ENCODE measurements around the gene NR3C1. TPM values are rescaled to one million over a fixed set of nuclear protein-coding genes. Genes with fewer than 3 reads are reported as not detected.

The NR3C1 gene
- total and polyA plus RNA-seq, 2 of the 13 experiments (the other 11 are each of a cell fraction or from before 2014, with no cell fraction given) = 10.0 to 24.3 TPM

DNA sequence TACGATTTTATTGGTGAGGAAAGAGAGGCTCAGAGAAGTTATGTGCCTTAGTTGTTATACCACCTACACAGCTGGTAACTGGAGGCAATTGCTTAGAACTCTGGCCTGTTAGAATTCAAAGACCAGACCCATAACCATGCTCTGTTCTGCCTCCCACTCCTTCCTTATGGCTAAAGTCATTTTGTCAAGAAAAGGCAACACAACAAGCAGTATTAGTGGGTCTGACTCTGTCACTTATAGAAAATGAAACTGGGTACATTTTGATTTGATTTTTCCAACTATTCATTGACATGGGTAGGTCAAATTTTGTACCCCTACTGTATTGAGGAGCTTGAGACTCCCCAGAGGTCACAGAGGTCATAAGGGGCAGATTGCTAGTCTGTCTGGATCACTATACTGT, 44.5 kb upstream of the NR3C1 start (continued):
- TF ChIP-seq, protein P1, sequence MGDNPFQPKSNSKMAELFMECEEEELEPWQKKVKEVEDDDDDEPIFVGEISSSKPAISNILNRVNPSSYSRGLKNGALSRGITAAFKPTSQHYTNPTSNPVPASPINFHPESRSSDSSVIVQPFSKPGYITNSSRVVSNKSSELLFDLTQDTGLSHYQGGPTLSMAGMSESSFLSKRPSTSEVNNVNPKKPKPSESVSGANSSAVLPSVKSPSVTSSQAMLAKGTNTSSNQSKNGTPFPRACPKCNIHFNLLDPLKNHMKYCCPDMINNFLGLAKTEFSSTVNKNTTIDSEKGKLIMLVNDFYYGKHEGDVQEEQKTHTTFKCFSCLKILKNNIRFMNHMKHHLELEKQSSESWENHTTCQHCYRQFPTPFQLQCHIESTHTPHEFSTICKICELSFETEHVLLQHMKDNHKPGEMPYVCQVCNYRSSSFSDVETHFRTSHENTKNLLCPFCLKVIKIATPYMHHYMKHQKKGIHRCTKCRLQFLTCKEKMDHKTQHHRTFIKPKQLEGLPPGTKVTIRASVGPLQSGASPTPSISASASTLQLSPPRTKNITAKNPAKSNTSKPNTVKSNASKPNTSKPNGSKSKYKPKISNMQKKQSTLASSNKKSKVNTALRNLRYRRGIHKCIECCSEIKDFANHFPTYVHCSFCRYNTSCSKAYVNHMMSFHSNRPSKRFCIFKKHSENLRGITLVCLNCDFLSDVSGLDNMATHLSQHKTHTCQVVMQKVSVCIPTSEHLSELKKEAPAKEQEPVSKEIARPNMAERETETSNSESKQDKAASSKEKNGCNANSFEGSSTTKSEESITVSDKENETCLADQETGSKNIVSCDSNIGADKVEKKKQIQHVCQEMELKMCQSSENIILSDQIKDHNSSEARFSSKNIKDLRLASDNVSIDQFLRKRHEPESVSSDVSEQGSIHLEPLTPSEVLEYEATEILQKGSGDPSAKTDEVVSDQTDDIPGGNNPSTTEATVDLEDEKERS (CRISPR knock-in tag; IDR thresholded peaks at IDR 0.05) = no peak

DNA sequence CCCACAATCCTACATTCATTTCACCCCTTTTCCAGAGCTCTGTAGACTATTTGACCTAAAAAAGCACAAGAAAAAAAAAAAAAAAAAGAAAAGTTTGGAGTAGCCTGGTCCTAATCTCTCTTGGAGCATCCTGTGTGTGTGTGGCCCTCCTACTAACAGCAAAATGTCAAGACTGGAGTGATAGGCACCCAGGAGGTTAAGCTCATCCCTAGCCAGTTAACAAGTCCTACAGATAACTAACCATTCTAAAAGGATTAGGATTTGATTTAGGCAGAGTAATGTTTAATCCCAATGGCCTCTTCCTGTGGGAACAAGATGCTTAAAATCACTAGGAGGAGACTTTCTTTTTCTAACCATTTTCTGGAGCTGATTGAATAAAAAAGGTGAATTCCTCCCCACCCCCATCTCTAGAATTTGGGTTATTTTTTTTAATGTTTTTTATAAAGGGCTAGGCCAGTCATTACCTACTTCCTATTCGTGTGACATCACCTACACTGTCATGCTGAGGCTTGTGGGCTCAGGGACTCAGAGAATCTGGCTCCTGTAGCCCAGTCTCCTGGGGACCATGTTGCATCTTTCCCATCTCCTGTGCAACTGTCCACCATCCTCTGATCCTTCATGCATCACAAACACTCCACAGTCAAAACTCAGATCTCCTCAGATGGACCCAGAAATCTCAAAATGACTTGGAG, 43.2 kb upstream of the NR3C1 start:
- Histone ChIP-seq H3K4me2 (ENCODE audit: low read depth, low read length) (no peak overlapping the region), H2AFZ (ENCODE audit: low read length) (no peak overlapping the region), H3K9ac (ENCODE audit: insufficient read depth, low read depth, low read length) (no peak overlapping the region), H3K4me1 (ENCODE audit: insufficient read depth, low read length) (no peaks in the 10 kb centered on the region), H3K27me3 (ENCODE audit: control insufficient read depth in 1 of 2, insufficient read depth in 2 of 2, low read length in 2 of 2) (no peaks in the 10 kb centered on the region; a peak in 2 of 5 replicates), H3K4me3 (replicated peaks in 1 of 3; ENCODE audit: insufficient read depth in 1 of 3, low read depth in 2 of 3, low read length in 3 of 3) (no peak overlapping the region), H3K79me2 (ENCODE audit: insufficient read depth, low read length) (no peaks in the 10 kb centered on the region), H3K27ac (ENCODE audit: extremely low read length, insufficient read depth, low read length) (no peak overlapping the region), H4K20me1 (ENCODE audit: insufficient read depth, low read length) (no peaks in the 10 kb centered on the region), H3K9me3 (ENCODE audit: low read length) (no peaks in the 10 kb centered on the region), H3K36me3 (replicated peaks in 1 of 2; ENCODE audit: control insufficient read depth in 1 of 2, insufficient read depth in 2 of 2, low read length in 2 of 2) (no peaks in the 10 kb centered on the region)
- ATAC-seq (no peak), FAIRE-seq (no peak), DNase-seq (ENCODE audit: low spot score) (no peak)
- WGBS (ENCODE audit: low lambda C conversion rate) = 0% methylated on average over 1 of the region's 1 CpG
- CTCF ChIA-PET (ENCODE audit: low intra/inter-chr PET ratio, low total read pairs) = no interaction called here
- POLR2A ChIA-PET = no interaction called here
- BruUV-seq (replicated peaks) = no TSS peak
- intact Hi-C loops (cut with micrococcal nuclease; ENCODE audit: unreplicated experiment) = no loop called here
- in situ Hi-C loops (cut with HindIII; ENCODE audit: extremely low pct_ligation_motif_present, low pct_unique_long_range_greater_than_20kb) = loop anchor here (25.0 kb wide), 1 partner anchor 366 kb away; the partner anchor contains the start of gene HMHB1
- no peak for TF ChIP-seq ATRX (CRISPR knock-in tag; IDR thresholded peaks at IDR 0.05; ENCODE audit: borderline replicate concordance)
- TF ChIP-seq DMTF1 (CRISPR knock-in tag; IDR thresholded peaks at IDR 0.05) = no peak
- TF ChIP-seq ARNTL (CRISPR knock-in tag; IDR thresholded peaks at IDR 0.05) = no peak
- TF ChIP-seq ZFP90 (CRISPR knock-in tag; IDR thresholded peaks at IDR 0.05; ENCODE audit: borderline replicate concordance) = no peak
- no peak for TF ChIP-seq ZC3H13 (CRISPR knock-in tag; IDR thresholded peaks at IDR 0.05)
- no peak for TF ChIP-seq ATAD3A (CRISPR knock-in tag; IDR thresholded peaks at IDR 0.05)
- TF ChIP-seq HDAC2 (CRISPR knock-in tag; IDR thresholded peaks at IDR 0.05) = no peak
- no peak for TF ChIP-seq SMC3 (IDR thresholded peaks at IDR 0.05; ENCODE audit: low read length)
- no peak for TF ChIP-seq RNF219 (CRISPR knock-in tag; IDR thresholded peaks at IDR 0.05)
- TF ChIP-seq PBX3 (CRISPR knock-in tag; IDR thresholded peaks at IDR 0.05; ENCODE audit: borderline replicate concordance) = no peak
- TF ChIP-seq ZNF260 (CRISPR knock-in tag; IDR thresholded peaks at IDR 0.05; ENCODE audit: borderline replicate concordance, low read depth) = no peak
- no peak for TF ChIP-seq HOXD1 (CRISPR knock-in tag; IDR thresholded peaks at IDR 0.05)
- no peak for TF ChIP-seq JUN (CRISPR knock-in tag; IDR thresholded peaks at IDR 0.05)

Data from HepG2 (cell line).